ENCODE data around the gene CDK10. TPM values are rescaled to one million over a fixed set of nuclear protein-coding genes. Genes with fewer than 3 reads are reported as not detected.

Gene CDK10
- total and polyA plus RNA-seq, 9 of the 15 experiments (the other 6 are each of a cell fraction or from before 2014, with no cell fraction given), result 2.0 to 85.1 (median 40.1) TPM

- 0 out of 2 replicates have a peak, but pooled peaks have one; percentile 48 for TF ChIP-seq HMGXB4 (CRISPR knock-in tag; IDR thresholded peaks at IDR 0.05)
- TF ChIP-seq NR3C1 (CRISPR knock-in tag; IDR thresholded peaks at IDR 0.05), result no peak
- peak; percentile 43; the same call in 1 of the 2 replicates for TF ChIP-seq TOE1 (IDR thresholded peaks at IDR 0.05; ENCODE audit: borderline replicate concordance)
- TF ChIP-seq TOE1 (CRISPR knock-in tag; IDR thresholded peaks at IDR 0.05; ENCODE audit: borderline replicate concordance, low read depth), result no peak
- no peak for TF ChIP-seq ZNF140 (CRISPR knock-in tag; IDR thresholded peaks at IDR 0.05)
- TF ChIP-seq SNAPC5 (CRISPR knock-in tag; IDR thresholded peaks at IDR 0.05), result no peak
- no peak for TF ChIP-seq ELK3 (CRISPR knock-in tag; IDR thresholded peaks at IDR 0.05)
- no peak for TF ChIP-seq SMAD3 (CRISPR knock-in tag; conservative IDR thresholded peaks at IDR 0.05)
- TF ChIP-seq THRA (IDR thresholded peaks at IDR 0.05), result no peak
- no peak for TF ChIP-seq BACH1 (tag; IDR thresholded peaks at IDR 0.05)
- TF ChIP-seq HINFP (tag; conservative IDR thresholded peaks at IDR 0.05; ENCODE audit: low read depth), result no peak
- no peak; the same call in 1 of the 2 replicates for TF ChIP-seq ZNF589 (CRISPR knock-in tag; IDR thresholded peaks at IDR 0.05; ENCODE audit: low read depth)
- no peak for TF ChIP-seq ASH1L (IDR thresholded peaks at IDR 0.05; ENCODE audit: borderline replicate concordance, low read depth, partially characterized antibody)
- no peak for TF ChIP-seq NELFE (IDR thresholded peaks at IDR 0.05; ENCODE audit: insufficient read depth, insufficient read length)
- no peak for TF ChIP-seq PHF21A (IDR thresholded peaks at IDR 0.05; ENCODE audit: borderline replicate concordance, low read depth)
- TF ChIP-seq ZBTB11 (CRISPR knock-in tag; IDR thresholded peaks at IDR 0.05), result no peak
- no peak for TF ChIP-seq FOXK2 (conservative IDR thresholded peaks at IDR 0.05 in 1 of 2, IDR thresholded peaks at IDR 0.05 in 1 of 2; ENCODE audit: low read depth in 2 of 2)
Observed at GRCh38 chr16:89700100-89700648, 13.7 kb downstream of the CDK10 start (continued).
